ENCODE results near the gene HDAC11.

DNA sequence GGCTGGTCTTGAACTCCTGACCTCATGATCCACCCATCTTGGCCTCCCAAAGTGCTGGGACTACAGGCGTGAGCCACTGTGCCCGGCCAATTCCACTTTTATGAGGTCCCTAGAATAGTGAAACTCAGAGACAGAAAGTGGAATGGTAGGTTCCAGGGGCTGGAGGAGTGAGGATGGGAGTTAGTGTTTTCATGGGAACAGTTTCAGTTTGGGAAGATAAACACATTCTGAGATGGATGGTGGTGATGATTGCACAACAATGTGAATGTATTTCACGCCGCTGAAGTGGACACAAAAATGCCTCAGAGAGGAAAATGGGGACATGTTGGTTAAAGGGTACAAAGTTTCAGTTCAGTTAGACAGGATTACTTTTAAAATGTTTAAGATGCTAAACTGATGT, 22.5 kb upstream of the HDAC11 start:
- TF ChIP-seq, protein P1, sequence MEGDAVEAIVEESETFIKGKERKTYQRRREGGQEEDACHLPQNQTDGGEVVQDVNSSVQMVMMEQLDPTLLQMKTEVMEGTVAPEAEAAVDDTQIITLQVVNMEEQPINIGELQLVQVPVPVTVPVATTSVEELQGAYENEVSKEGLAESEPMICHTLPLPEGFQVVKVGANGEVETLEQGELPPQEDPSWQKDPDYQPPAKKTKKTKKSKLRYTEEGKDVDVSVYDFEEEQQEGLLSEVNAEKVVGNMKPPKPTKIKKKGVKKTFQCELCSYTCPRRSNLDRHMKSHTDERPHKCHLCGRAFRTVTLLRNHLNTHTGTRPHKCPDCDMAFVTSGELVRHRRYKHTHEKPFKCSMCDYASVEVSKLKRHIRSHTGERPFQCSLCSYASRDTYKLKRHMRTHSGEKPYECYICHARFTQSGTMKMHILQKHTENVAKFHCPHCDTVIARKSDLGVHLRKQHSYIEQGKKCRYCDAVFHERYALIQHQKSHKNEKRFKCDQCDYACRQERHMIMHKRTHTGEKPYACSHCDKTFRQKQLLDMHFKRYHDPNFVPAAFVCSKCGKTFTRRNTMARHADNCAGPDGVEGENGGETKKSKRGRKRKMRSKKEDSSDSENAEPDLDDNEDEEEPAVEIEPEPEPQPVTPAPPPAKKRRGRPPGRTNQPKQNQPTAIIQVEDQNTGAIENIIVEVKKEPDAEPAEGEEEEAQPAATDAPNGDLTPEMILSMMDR (conservative IDR thresholded peaks at IDR 0.05; ENCODE audit: low read depth, low read length): no peak
- TF ChIP-seq EZH2 (IDR thresholded peaks at IDR 0.05; ENCODE audit: borderline replicate concordance, low read depth, low read length, poor library complexity, severe bottlenecking): no peak
